Peyer's patch (tissue), 4 donors: Measurements from ENCODE around the gene FCMR. TPM values are rescaled to one million over a fixed set of nuclear protein-coding genes. Genes with fewer than 3 reads are reported as not detected.

Experiments used
- DNase-seq, 3 donors: peaks; one replicate each; pipeline ENCODE4 v3.0.0-alpha.2; 2017 to 2019
- H3K27ac ChIP-seq, 4 donors: fragments of 200-600 bp; sonication (generic); one replicate each; pipeline ENCODE4 v1.5.1; 2016 to 2019
- H3K27me3 ChIP-seq, 2 donors: fragments of 200-600 bp; sonication (generic); one replicate each; pipeline ENCODE4 v1.5.1; 2019
- H3K36me3 ChIP-seq, 3 donors: fragments of 200-600 bp; sonication (generic); one replicate each; pipeline ENCODE4 v1.5.1; 2016 to 2019
- H3K4me1 ChIP-seq, 4 donors: fragments of 200-600 bp; sonication (generic); one replicate each; pipeline ENCODE4 v1.5.1; 2016 to 2019
- H3K4me3 ChIP-seq, 4 donors: fragments of 200-600 bp; sonication (generic); 1 replicate in 3 of 4; 2 replicates in 1 of 4; pipeline ENCODE4 v1.5.1; 2016 to 2019; ENCODE audit warnings: mild to moderate bottlenecking in 1 of 4
- H3K9me3 ChIP-seq, 4 donors: fragments of 200-600 bp; sonication (generic); one replicate each; pipeline ENCODE4 v1.5.1; 2016 to 2019; ENCODE audit warnings: mild to moderate bottlenecking in 1 of 4
- CTCF ChIP-seq, 6 experiments: fragments of 450-650 bp in 4 of 6; fragments of 200-600 bp in 2 of 6; sonication (generic) in 1 of 6; IDR thresholded peaks; one replicate each; pipeline ENCODE4 v1.5.1; 2017 to 2019; ENCODE audit warnings: antibody characterized with exemption in 6 of 6, mild to moderate bottlenecking in 3 of 6, moderate library complexity in 1 of 6
- POLR2A ChIP-seq, 2 donors: fragments of 450-650 bp; IDR thresholded peaks; one replicate each; pipeline ENCODE4 v1.5.1; 2017; ENCODE audit warnings: antibody characterized with exemption in 2 of 2, mild to moderate bottlenecking in 2 of 2, moderate library complexity in 2 of 2
- total RNA-seq, 4 donors: library from RNA; depleted of rRNA; stranded (reverse); fragments of >200 nt; gene quantifications; one replicate each; pipeline ENCODE4 v1.1.0, GENCODE V29; 2016

Gene FCMR
- total RNA-seq, 4 donors from 2014 or later, result 7.4 to 248 (median 8.6) TPM

- Histone ChIP-seq H3K36me3 (no peaks in the 10 kb centered on the region), H3K9me3 (no peaks in the 10 kb centered on the region), H3K4me3 (no peak overlapping the region), H3K27me3 (no peaks in the 10 kb centered on the region), H3K4me1 (peaks cover 0 to 45% (median 2%) of the 10 kb centered on the region in 4 donors), H3K27ac (no peak overlapping the region)
- DNase-seq, result no peak
- TF ChIP-seq POLR2A (IDR thresholded peaks at IDR 0.05), result no peak
- no peak for TF ChIP-seq CTCF (IDR thresholded peaks at IDR 0.05)
Measured at GRCh38 chr1:206965781-206966180, 44.0 kb upstream of the FCMR start.

GRCh38 chr1:206963740-206964139, 42.0 kb upstream of the FCMR start:
- Histone ChIP-seq H3K9me3 (no peaks in the 10 kb centered on the region), H3K36me3 (no peaks in the 10 kb centered on the region), H3K27me3 (no peaks in the 10 kb centered on the region), H3K4me1 (peaks cover 0 to 27% (median 2%) of the 10 kb centered on the region in 4 donors), H3K4me3 (no peak overlapping the region), H3K27ac (peak overlapping the region in 1 of 4 donors; percentile 64)
- DNase-seq, result peak in 1 of 3 donors; percentile 65
- TF ChIP-seq CTCF (IDR thresholded peaks at IDR 0.05) (peak in 1 of 6 experiments; percentile 36), POLR2A (IDR thresholded peaks at IDR 0.05) (no peak)

GRCh38 chr1:206963119-206963712, 41.5 kb upstream of the FCMR start:
- H3K36me3 ChIP-seq, result no peaks in the 10 kb centered on the region
- peaks cover 0 to 21% (median 2%) of the 10 kb centered on the region in 4 donors for H3K4me1 ChIP-seq
- DNase-seq, result no peak
- H3K9me3 ChIP-seq, result no peaks in the 10 kb centered on the region
- H3K27ac ChIP-seq, result peak overlapping the region in 1 of 4 donors; percentile 64
- no peak for TF ChIP-seq POLR2A (IDR thresholded peaks at IDR 0.05)
- TF ChIP-seq CTCF (IDR thresholded peaks at IDR 0.05), result no peak
- no peaks in the 10 kb centered on the region for H3K27me3 ChIP-seq
- no peak overlapping the region for H3K4me3 ChIP-seq

GRCh38 chr1:206962272-206962671, 40.5 kb upstream of the FCMR start:
- TF ChIP-seq CTCF (IDR thresholded peaks at IDR 0.05) (no peak), POLR2A (IDR thresholded peaks at IDR 0.05) (no peak)
- H3K36me3 ChIP-seq, result no peaks in the 10 kb centered on the region
- H3K4me3 ChIP-seq, result no peak overlapping the region
- peak overlapping the region in 1 of 4 donors; percentile 64 for H3K27ac ChIP-seq
- H3K9me3 ChIP-seq, result no peaks in the 10 kb centered on the region
- H3K4me1 ChIP-seq, result peaks cover 0 to 12% (median under 1%) of the 10 kb centered on the region in 4 donors
- H3K27me3 ChIP-seq, result no peaks in the 10 kb centered on the region
- DNase-seq, result no peak

- H3K27me3 ChIP-seq, result no peaks in the 10 kb centered on the region
- H3K36me3 ChIP-seq, result no peaks in the 10 kb centered on the region
- no peak overlapping the region for H3K4me3 ChIP-seq
- no peaks in the 10 kb centered on the region for H3K9me3 ChIP-seq
- no peak for DNase-seq
- no peak overlapping the region for H3K27ac ChIP-seq
- no peak for TF ChIP-seq POLR2A (IDR thresholded peaks at IDR 0.05)
- TF ChIP-seq CTCF (IDR thresholded peaks at IDR 0.05), result no peak
- H3K4me1 ChIP-seq, result peaks cover 0 to 6% (median 0%) of the 10 kb centered on the region in 4 donors
Measured at GRCh38 chr1:206961668-206962067, 39.9 kb upstream of the FCMR start.
